Measurements from ENCODE around the gene PRDM5.
A peak's percentile ranks its signal among the peaks of the same experiment; 100 is the strongest.

PRDM5 gene

DNA sequence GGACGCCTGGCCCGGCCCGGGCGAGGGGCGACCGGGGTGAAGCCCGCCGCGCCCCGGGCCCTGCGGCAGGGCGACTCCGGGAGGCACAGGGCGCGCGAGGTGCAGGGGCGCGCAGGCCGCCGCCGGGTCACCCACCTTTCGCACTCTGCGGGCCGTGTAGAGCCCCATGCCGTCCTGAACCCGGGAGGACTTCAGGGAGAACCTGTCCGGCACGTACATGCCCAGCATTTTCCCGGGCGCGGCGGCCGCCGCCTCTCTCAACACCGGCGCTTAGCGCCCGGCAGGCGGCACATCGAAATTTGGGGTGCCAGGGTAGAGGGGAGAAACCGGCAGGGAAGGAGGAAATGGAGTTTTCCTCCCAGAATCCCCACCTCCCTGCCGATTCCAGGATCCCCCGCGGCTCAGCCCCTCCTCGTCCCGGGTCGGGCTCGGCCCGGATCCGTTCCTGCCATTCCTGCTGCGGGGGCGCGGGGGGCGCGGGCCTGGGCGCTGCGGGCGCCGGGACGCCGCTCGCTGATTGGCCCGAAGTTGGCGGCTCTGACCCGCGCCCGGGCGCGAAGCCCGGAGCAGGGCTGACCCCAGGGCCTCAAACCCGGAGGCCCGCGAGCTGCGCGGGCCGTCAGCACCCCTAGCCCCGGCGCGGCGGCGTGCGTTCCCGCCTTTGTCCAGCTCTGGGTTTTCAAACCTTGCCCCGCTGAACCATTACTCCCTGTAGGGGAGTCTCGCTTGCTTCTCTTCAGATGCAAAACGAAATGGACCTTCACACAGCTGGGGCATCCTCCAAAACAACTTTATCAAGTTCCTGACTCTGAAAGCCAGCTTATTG lies at the start of gene PRDM5:
PRDM5 (minus strand) TSS at position 346 of the 826 bp plus-strand sequence; CDS start at position 228, 118 bp downstream.
- Histone ChIP-seq H3K4me1 (ENCODE audit: insufficient read depth, insufficient read length) (no peaks in the 10 kb centered on the region), H3K4me3 (ENCODE audit: insufficient read length, low read depth) (peak within 1 kb of the TSS; percentile 73), H3K9ac (ENCODE audit: insufficient read length, low read depth) (peak within 1 kb of the TSS; percentile 92), H3K9me3 (ENCODE audit: insufficient read depth, low read length) (no peaks in the 10 kb centered on the region), H3K27me3 (ENCODE audit: insufficient read depth, insufficient read length) (no peaks in the 10 kb centered on the region), H3K36me3 (ENCODE audit: insufficient read depth, insufficient read length, low read length) (peaks cover 3% of the 10 kb centered on the region)
- peak; percentile 56 for DNase-seq (ENCODE audit: low read depth, low spot score)
- TF ChIP-seq YY1 (IDR thresholded peaks at IDR 0.05; ENCODE audit: insufficient read depth, insufficient read length) (no peak), SUZ12 (IDR thresholded peaks at IDR 0.05; ENCODE audit: extremely low read depth, insufficient read depth, insufficient read length) (no peak), ZNF274 (IDR thresholded peaks at IDR 0.05; ENCODE audit: low read depth, low read length) (no peak)

DNA sequence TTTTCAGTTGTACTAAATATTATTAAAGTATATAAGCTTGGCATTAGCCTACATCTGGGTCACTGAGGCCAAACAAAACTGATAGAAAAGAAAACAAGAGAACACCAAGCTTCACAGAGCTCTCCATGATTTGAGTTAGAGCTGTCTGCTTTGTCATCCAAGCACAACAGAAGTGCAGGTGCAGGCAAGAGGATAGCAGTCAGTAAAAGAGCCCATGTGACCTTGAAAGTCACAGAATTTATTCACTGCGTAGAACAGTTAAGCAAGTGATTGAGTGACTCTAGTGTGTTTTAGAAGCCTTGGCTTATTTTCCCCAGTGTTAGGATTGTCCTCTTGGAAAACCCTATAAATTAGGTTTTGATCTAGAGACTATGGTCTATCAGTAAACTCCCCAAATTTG lies 49.4 kb upstream of the PRDM5 start:
- TF ChIP-seq YY1 (IDR thresholded peaks at IDR 0.05; ENCODE audit: insufficient read depth, insufficient read length) (no peak), ZNF274 (IDR thresholded peaks at IDR 0.05; ENCODE audit: low read depth, low read length) (no peak), SUZ12 (IDR thresholded peaks at IDR 0.05; ENCODE audit: extremely low read depth, insufficient read depth, insufficient read length) (no peak)
- Histone ChIP-seq H3K36me3 (ENCODE audit: insufficient read depth, insufficient read length, low read length) (no peaks in the 10 kb centered on the region), H3K4me1 (ENCODE audit: insufficient read depth, insufficient read length) (no peaks in the 10 kb centered on the region), H3K4me3 (ENCODE audit: insufficient read length, low read depth) (no peak overlapping the region), H3K9ac (ENCODE audit: insufficient read length, low read depth) (no peak overlapping the region), H3K9me3 (ENCODE audit: insufficient read depth, low read length) (no peaks in the 10 kb centered on the region), H3K27me3 (ENCODE audit: insufficient read depth, insufficient read length) (no peaks in the 10 kb centered on the region)
- no peak for DNase-seq (ENCODE audit: low read depth, low spot score)

DNA sequence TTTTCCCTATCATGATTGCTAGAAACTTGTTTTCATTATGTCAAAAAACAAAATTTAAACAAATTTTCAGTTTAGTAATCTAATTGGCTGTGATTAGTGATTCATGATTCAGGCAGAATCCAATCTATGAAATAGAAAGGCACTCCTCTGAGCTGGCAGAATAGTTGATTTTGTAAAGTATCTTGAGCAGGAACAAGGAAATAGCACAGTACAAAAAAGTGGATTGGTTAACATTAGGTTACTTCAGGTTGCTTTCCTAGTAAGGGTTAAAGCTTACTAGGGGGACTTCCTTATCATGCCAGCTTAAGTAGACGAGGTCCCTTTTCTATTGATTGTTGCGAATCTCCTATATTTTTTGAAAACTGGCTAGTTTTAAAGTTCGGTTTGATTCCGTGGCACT lies 43.4 kb upstream of the PRDM5 start:
- no peak for DNase-seq (ENCODE audit: low read depth, low spot score)
- TF ChIP-seq SUZ12 (IDR thresholded peaks at IDR 0.05; ENCODE audit: extremely low read depth, insufficient read depth, insufficient read length), result no peak
- no peak for TF ChIP-seq YY1 (IDR thresholded peaks at IDR 0.05; ENCODE audit: insufficient read depth, insufficient read length)
- no peak for TF ChIP-seq ZNF274 (IDR thresholded peaks at IDR 0.05; ENCODE audit: low read depth, low read length)
- Histone ChIP-seq H3K27me3 (ENCODE audit: insufficient read depth, insufficient read length) (no peaks in the 10 kb centered on the region), H3K9me3 (ENCODE audit: insufficient read depth, low read length) (no peaks in the 10 kb centered on the region), H3K9ac (ENCODE audit: insufficient read length, low read depth) (no peak overlapping the region), H3K4me3 (ENCODE audit: insufficient read length, low read depth) (no peak overlapping the region), H3K4me1 (ENCODE audit: insufficient read depth, insufficient read length) (no peaks in the 10 kb centered on the region), H3K36me3 (ENCODE audit: insufficient read depth, insufficient read length, low read length) (no peaks in the 10 kb centered on the region)

DNA sequence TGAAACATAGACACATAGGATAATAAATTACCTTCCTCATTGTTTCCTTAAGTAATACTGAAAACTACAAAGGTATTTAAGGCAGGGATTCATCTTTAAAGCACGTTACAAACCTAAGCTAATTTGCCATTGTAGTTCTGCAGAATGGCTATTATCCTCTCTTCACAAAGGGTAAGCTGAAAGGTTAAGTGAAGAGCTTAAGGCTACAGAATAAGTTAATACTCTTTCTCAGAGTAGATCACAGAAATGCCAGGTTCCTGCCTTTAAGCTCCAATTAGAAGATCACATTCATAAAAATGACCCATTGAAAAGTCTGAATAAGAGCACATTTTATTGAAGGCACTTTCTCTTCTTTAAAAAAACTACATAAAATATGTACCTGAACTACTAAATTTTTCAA lies 42.1 kb upstream of the PRDM5 start:
- H3K4me3 ChIP-seq (ENCODE audit: insufficient read length, low read depth), result no peak overlapping the region
- no peak for TF ChIP-seq YY1 (IDR thresholded peaks at IDR 0.05; ENCODE audit: insufficient read depth, insufficient read length)
- TF ChIP-seq ZNF274 (IDR thresholded peaks at IDR 0.05; ENCODE audit: low read depth, low read length), result no peak
- TF ChIP-seq SUZ12 (IDR thresholded peaks at IDR 0.05; ENCODE audit: extremely low read depth, insufficient read depth, insufficient read length), result no peak
- no peaks in the 10 kb centered on the region for H3K36me3 ChIP-seq (ENCODE audit: insufficient read depth, insufficient read length, low read length)
- H3K4me1 ChIP-seq (ENCODE audit: insufficient read depth, insufficient read length), result no peaks in the 10 kb centered on the region
- H3K27me3 ChIP-seq (ENCODE audit: insufficient read depth, insufficient read length), result no peaks in the 10 kb centered on the region
- peak; percentile 9 for DNase-seq (ENCODE audit: low read depth, low spot score)
- no peaks in the 10 kb centered on the region for H3K9me3 ChIP-seq (ENCODE audit: insufficient read depth, low read length)
- H3K9ac ChIP-seq (ENCODE audit: insufficient read length, low read depth), result no peak overlapping the region

DNA sequence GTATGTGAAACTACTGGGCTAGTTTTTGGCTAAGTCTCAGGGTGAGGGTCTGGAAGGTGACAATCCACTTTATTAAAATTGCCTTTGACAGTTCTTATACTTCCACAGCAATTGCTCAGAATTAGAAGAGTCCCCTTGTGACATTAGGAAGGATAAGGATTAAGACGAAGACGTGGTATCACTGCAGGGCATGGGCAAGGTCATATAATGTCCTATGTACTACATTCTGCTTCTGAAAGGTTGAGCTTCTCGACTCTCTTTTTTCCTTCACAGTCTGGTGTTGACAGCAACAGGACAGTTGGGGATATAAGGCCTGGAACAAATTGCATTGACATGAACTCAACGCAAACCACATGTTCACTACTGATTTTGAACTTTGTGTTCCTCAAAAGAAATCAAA lies 40.9 kb upstream of the PRDM5 start:
- no peaks in the 10 kb centered on the region for H3K9me3 ChIP-seq (ENCODE audit: insufficient read depth, low read length)
- H3K36me3 ChIP-seq (ENCODE audit: insufficient read depth, insufficient read length, low read length), result no peaks in the 10 kb centered on the region

DNA sequence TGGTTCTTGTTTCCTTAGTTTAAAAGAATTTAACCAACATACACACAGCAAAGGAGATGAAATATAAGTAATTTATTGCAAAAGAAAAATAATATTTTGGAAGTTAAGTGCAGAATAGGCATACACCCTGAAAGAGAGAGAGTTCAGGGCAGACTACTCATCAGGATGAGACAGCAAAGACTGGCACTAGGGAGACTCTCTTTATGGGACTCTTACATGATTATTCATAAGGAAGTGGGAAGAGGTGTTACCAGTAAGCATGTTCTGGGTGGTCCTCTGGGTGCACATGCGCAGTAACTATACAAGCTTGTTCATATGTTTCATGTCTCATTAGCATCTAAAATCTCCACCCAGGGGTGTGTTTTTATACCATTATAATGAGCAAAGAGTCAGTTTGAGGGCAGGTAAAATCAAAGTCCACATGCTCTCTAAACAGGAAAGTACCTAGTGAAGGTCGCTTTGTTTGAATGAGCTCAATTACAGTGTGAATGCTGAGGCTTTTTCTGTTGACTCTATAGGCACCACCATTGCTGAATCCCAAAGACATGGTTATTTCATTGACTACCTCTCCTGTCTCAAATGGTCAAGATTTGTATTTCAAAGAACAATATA lies 38.2 kb upstream of the PRDM5 start:
- H3K9me3 ChIP-seq (ENCODE audit: insufficient read depth, low read length), result no peaks in the 10 kb centered on the region
- H3K4me3 ChIP-seq (ENCODE audit: insufficient read length, low read depth), result no peak overlapping the region
- TF ChIP-seq SUZ12 (IDR thresholded peaks at IDR 0.05; ENCODE audit: extremely low read depth, insufficient read depth, insufficient read length) (no peak), ZNF274 (IDR thresholded peaks at IDR 0.05; ENCODE audit: low read depth, low read length) (no peak), YY1 (IDR thresholded peaks at IDR 0.05; ENCODE audit: insufficient read depth, insufficient read length) (no peak)
- H3K27me3 ChIP-seq (ENCODE audit: insufficient read depth, insufficient read length), result no peaks in the 10 kb centered on the region
- no peak for DNase-seq (ENCODE audit: low read depth, low spot score)
- H3K9ac ChIP-seq (ENCODE audit: insufficient read length, low read depth), result no peak overlapping the region
- no peaks in the 10 kb centered on the region for H3K36me3 ChIP-seq (ENCODE audit: insufficient read depth, insufficient read length, low read length)
- no peaks in the 10 kb centered on the region for H3K4me1 ChIP-seq (ENCODE audit: insufficient read depth, insufficient read length)

More for the DNA sequence above, 40.9 kb upstream of the PRDM5 start:
- H3K4me3 ChIP-seq (ENCODE audit: insufficient read length, low read depth), result no peak overlapping the region
- no peak overlapping the region for H3K9ac ChIP-seq (ENCODE audit: insufficient read length, low read depth)
- no peak for DNase-seq (ENCODE audit: low read depth, low spot score)
- H3K27me3 ChIP-seq (ENCODE audit: insufficient read depth, insufficient read length), result no peaks in the 10 kb centered on the region
- TF ChIP-seq YY1 (IDR thresholded peaks at IDR 0.05; ENCODE audit: insufficient read depth, insufficient read length) (no peak), SUZ12 (IDR thresholded peaks at IDR 0.05; ENCODE audit: extremely low read depth, insufficient read depth, insufficient read length) (no peak), ZNF274 (IDR thresholded peaks at IDR 0.05; ENCODE audit: low read depth, low read length) (no peak)
- H3K4me1 ChIP-seq (ENCODE audit: insufficient read depth, insufficient read length), result no peaks in the 10 kb centered on the region

DNA sequence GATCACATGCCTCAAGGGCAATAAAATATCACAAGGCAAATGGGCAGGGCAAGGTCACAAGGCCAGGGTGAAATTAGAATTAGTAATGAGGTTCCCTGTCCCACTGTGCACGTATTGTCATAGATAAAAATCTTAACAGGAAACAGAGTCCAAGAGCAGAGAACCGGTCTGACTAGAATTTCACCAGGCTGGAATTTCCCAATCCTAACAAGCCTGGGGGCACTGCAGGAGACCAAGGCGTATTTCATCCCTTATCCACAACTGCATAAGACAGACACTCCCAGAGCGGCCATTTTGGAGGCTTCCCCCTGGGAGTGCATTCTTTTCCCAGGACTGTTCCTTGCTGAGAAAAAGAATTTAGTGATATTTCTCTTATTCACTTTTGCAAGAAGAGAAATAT lies 25.9 kb upstream of the PRDM5 start:
- no peak for DNase-seq (ENCODE audit: low read depth, low spot score)

More for the DNA sequence above, 25.9 kb upstream of the PRDM5 start:
- H3K27me3 ChIP-seq (ENCODE audit: insufficient read depth, insufficient read length), result no peaks in the 10 kb centered on the region
- H3K9ac ChIP-seq (ENCODE audit: insufficient read length, low read depth), result no peak overlapping the region
- TF ChIP-seq SUZ12 (IDR thresholded peaks at IDR 0.05; ENCODE audit: extremely low read depth, insufficient read depth, insufficient read length) (no peak), ZNF274 (IDR thresholded peaks at IDR 0.05; ENCODE audit: low read depth, low read length) (no peak), YY1 (IDR thresholded peaks at IDR 0.05; ENCODE audit: insufficient read depth, insufficient read length) (no peak)
- no peak overlapping the region for H3K4me3 ChIP-seq (ENCODE audit: insufficient read length, low read depth)
- H3K4me1 ChIP-seq (ENCODE audit: insufficient read depth, insufficient read length), result peaks cover 2% of the 10 kb centered on the region
- H3K36me3 ChIP-seq (ENCODE audit: insufficient read depth, insufficient read length, low read length), result no peaks in the 10 kb centered on the region
- H3K9me3 ChIP-seq (ENCODE audit: insufficient read depth, low read length), result peaks cover 2% of the 10 kb centered on the region

All from NT2/D1 (cell line).